H9 (cell line): ENCODE data around the gene KDM5B. TPM values are rescaled to one million over a fixed set of nuclear protein-coding genes. Genes with fewer than 3 reads are reported as not detected.

Experiments
- DNase-seq: peaks from one replicate; pipeline ENCODE4 v3.0.0-alpha.2; 2017
- H2AFZ ChIP-seq: one replicate; pipeline ENCODE4 v1.6.1; 2013; ENCODE audit warnings: mild to moderate bottlenecking, low read length, control low read depth, moderate library complexity
- H2AK5ac ChIP-seq: 2 replicates; pipeline ENCODE4 v1.6.1; 2013; ENCODE audit warnings: low read length, control low read depth, mixed read lengths; ENCODE audit not compliant: insufficient read length
- H2BK120ac ChIP-seq: one replicate; pipeline ENCODE4 v1.6.1; 2013; ENCODE audit warnings: low read depth, mild to moderate bottlenecking, low read length, control low read depth, inconsistent platforms; ENCODE audit not compliant: poor library complexity, severe bottlenecking
- H2BK12ac ChIP-seq: 2 replicates; pipeline ENCODE4 v1.6.1; 2013; ENCODE audit warnings: low read length, control low read depth, mixed read lengths, low read depth; ENCODE audit not compliant: insufficient read length
- H2BK15ac ChIP-seq: 2 replicates; pipeline ENCODE4 v1.6.1; 2013; ENCODE audit warnings: low read depth, low read length, control low read depth
- H2BK20ac ChIP-seq: one replicate; pipeline ENCODE4 v1.6.1; 2013; ENCODE audit warnings: low read depth, mild to moderate bottlenecking, low read length, control low read depth, inconsistent platforms; ENCODE audit not compliant: poor library complexity, severe bottlenecking
- H2BK5ac ChIP-seq: 2 replicates; pipeline ENCODE4 v1.6.1; 2013; ENCODE audit warnings: low read length, control low read depth, mixed read lengths; ENCODE audit not compliant: insufficient read length
- H3K14ac ChIP-seq: 2 replicates; pipeline ENCODE4 v1.6.1; 2013; ENCODE audit warnings: low read length, control low read depth; ENCODE audit not compliant: insufficient read depth
- H3K18ac ChIP-seq: 2 replicates; pipeline ENCODE4 v1.6.1; 2013; ENCODE audit warnings: low read depth, mild to moderate bottlenecking, mixed read lengths, low read length, control low read depth; ENCODE audit not compliant: insufficient read length
- H3K23ac ChIP-seq: 2 replicates; pipeline ENCODE4 v1.6.1; 2013; ENCODE audit warnings: low read length, control low read depth, mixed read lengths, low read depth; ENCODE audit not compliant: insufficient read length
- H3K23me2 ChIP-seq: 2 replicates; pipeline ENCODE4 v1.6.1; 2013; ENCODE audit warnings: low read depth, mild to moderate bottlenecking, mixed read lengths, low read length, control low read depth; ENCODE audit not compliant: insufficient read length, poor library complexity, severe bottlenecking
- H3K27ac ChIP-seq: 2 replicates; pipeline ENCODE4 v1.5.1; 2013; ENCODE audit warnings: low read length, control low read depth, mixed read lengths, low read depth; ENCODE audit not compliant: insufficient read length
- H3K27me3 ChIP-seq: 2 replicates; pipeline ENCODE4 v1.6.1; 2013; ENCODE audit warnings: low read length, control low read depth, inconsistent platforms; ENCODE audit not compliant: insufficient read depth
- H3K4ac ChIP-seq: 2 replicates; pipeline ENCODE4 v1.6.1; 2013; ENCODE audit warnings: low read depth, mild to moderate bottlenecking, control low read depth, inconsistent platforms, low read length, moderate library complexity
- H3K4me1 ChIP-seq: 2 replicates; pipeline ENCODE4 v1.6.1; 2013; ENCODE audit warnings: low read length, control low read depth, inconsistent platforms; ENCODE audit not compliant: insufficient read depth
- H3K4me2 ChIP-seq: 2 replicates; pipeline ENCODE4 v1.6.1; 2013; ENCODE audit warnings: low read length, control low read depth, mixed read lengths; ENCODE audit not compliant: insufficient read length, insufficient read depth
- H3K56ac ChIP-seq: 2 replicates; pipeline ENCODE4 v1.6.1; 2013; ENCODE audit warnings: low read depth, mild to moderate bottlenecking, mixed read lengths, low read length, control low read depth; ENCODE audit not compliant: insufficient read length
- H3K79me1 ChIP-seq: 2 replicates; pipeline ENCODE4 v1.6.1; 2013; ENCODE audit warnings: low read depth, mild to moderate bottlenecking, moderate library complexity, low read length, control low read depth, inconsistent platforms; ENCODE audit not compliant: insufficient read depth, poor library complexity, severe bottlenecking
- H3K79me2 ChIP-seq: 2 replicates; pipeline ENCODE4 v1.6.1; 2013; ENCODE audit warnings: low read length, control low read depth, inconsistent platforms; ENCODE audit not compliant: insufficient read depth
- H3K9ac ChIP-seq: 2 replicates; pipeline ENCODE4 v1.6.1; 2013; ENCODE audit warnings: low read length, control low read depth, mixed read lengths; ENCODE audit not compliant: insufficient read length; ENCODE audit errors: extremely low read depth
- H3K9me3 ChIP-seq: one replicate; pipeline ENCODE4 v1.6.1; 2013; ENCODE audit warnings: low read depth, low read length, inconsistent platforms; ENCODE audit not compliant: control insufficient read depth
- H3T11ph ChIP-seq: one replicate; pipeline ENCODE4 v1.6.1; 2013; ENCODE audit warnings: mild to moderate bottlenecking, low read length, control low read depth, inconsistent platforms
- H4K20me1 ChIP-seq: one replicate; pipeline ENCODE4 v1.6.1; 2013; ENCODE audit not compliant: control insufficient read depth, insufficient read length, insufficient read depth
- H4K5ac ChIP-seq: 2 replicates; pipeline ENCODE4 v1.6.1; 2013; ENCODE audit warnings: low read depth, mild to moderate bottlenecking, mixed read lengths, low read length, control low read depth; ENCODE audit not compliant: insufficient read length
- H4K8ac ChIP-seq: replicated peaks from 2 replicates; pipeline ENCODE4 v1.6.1; 2013; ENCODE audit warnings: low read length, control low read depth, mixed read lengths, low read depth; ENCODE audit not compliant: insufficient read length
- H4K91ac ChIP-seq: 2 replicates; pipeline ENCODE4 v1.6.1; 2013; ENCODE audit warnings: low read depth, mild to moderate bottlenecking, moderate library complexity, mixed read lengths, low read length, control low read depth; ENCODE audit not compliant: insufficient read length
- H3K27ac Mint-ChIP-seq, 3 experiments: 2 replicates in 2 of 3; 3 replicates in 1 of 3; pipeline ENCODE4 v1.8.0; 2020 to 2021; ENCODE audit warnings: mixed read lengths in 3 of 3, mild to moderate bottlenecking in 1 of 3, moderate library complexity in 1 of 3
- H3K27me3 Mint-ChIP-seq: 2 replicates; pipeline ENCODE4 v1.8.0; 2021; ENCODE audit warnings: low read depth, mild to moderate bottlenecking, moderate library complexity, mixed read lengths
- H3K36me3 Mint-ChIP-seq, 3 experiments: 2 replicates in 2 of 3; 3 replicates in 1 of 3; pipeline ENCODE4 v1.8.0; 2020 to 2021; ENCODE audit warnings: low read depth in 3 of 3, mixed read lengths in 3 of 3; ENCODE audit not compliant: insufficient read depth in 1 of 3
- H3K4me1 Mint-ChIP-seq, 2 experiments: 2 replicates each; pipeline ENCODE4 v1.8.0; 2020; ENCODE audit warnings: mixed read lengths in 2 of 2
- H3K4me3 Mint-ChIP-seq, 2 experiments: 2 replicates in 1 of 2; 3 replicates in 1 of 2; pipeline ENCODE4 v1.8.0; 2020 to 2021; ENCODE audit warnings: mild to moderate bottlenecking in 2 of 2, mixed read lengths in 2 of 2, moderate library complexity in 1 of 2
- H3K9me3 Mint-ChIP-seq, 2 experiments: 2 replicates in 1 of 2; 3 replicates in 1 of 2; pipeline ENCODE4 v1.8.0; 2020; ENCODE audit warnings: mild to moderate bottlenecking in 2 of 2, mixed read lengths in 2 of 2, moderate library complexity in 1 of 2
- WGBS: extraction: QIAGEN DNeasy Blood & Tissue Kit; methylation state at CpG from one replicate; pipeline ENCODE4 v1.1.7; 2013; ENCODE audit warnings: missing lambda C conversion rate, low lambda C conversion rate, mixed read lengths; ENCODE audit not compliant: insufficient read length; ENCODE audit errors: extremely low coverage; 5-methylcytosine and 5-hydroxymethylcytosine counted together
- total RNA-seq: library from RNA; stranded (reverse); gene quantifications from 2 replicates; pipeline ENCODE4 v1.2.1, GENCODE V29; 2021
- TF ChIP-seq, protein P1 (sequence below): fragments of 200-600 bp; sonication (generic); conservative IDR thresholded peaks from 3 replicates; pipeline ENCODE4 v1.8.0; 2021; ENCODE audit warnings: antibody characterized with exemption, mild to moderate bottlenecking

KDM5B gene
- total RNA-seq, 1 experiment from 2014 or later, result 210 TPM

DNA sequence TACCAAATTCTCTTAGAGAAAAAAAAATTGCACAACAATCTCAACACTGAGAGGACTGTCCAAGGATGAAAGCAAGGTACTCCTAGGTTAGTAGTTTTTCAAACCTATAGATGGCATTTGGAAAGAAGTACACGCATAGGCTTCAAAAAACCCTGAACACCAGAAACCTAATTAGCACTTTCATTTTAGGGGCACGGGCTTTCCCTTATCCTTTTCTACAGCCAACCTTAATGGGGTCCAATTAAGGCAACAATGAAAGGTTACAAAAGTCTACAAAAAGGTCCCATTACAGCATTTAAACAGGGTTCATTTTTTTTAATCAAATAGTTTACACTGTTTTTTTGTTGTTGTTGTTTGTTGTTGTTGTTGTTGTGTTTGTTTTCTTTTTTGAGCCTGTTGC, 6.2 kb downstream of the KDM5B start:
- no peak overlapping the region for H2BK12ac ChIP-seq
- H4K8ac ChIP-seq, result no peak overlapping the region
- H3K9ac ChIP-seq, result no peak overlapping the region
- no peak overlapping the region for H4K5ac ChIP-seq
- H3K79me1 ChIP-seq, result no peaks in the 10 kb centered on the region
- H3K14ac ChIP-seq, result no peak overlapping the region
- no peak overlapping the region for H3T11ph ChIP-seq
- H3K27ac ChIP-seq, result no peak overlapping the region
- H2AK5ac ChIP-seq, result no peak overlapping the region
- H2AFZ ChIP-seq, result no peak overlapping the region
- H3K18ac ChIP-seq, result no peak overlapping the region
- no peak overlapping the region for H3K4me2 ChIP-seq
- Mint-ChIP-seq H3K9me3 (no peaks in the 10 kb centered on the region; a peak in 1 of 5 replicates), H3K4me3 (no peak overlapping the region), H3K4me1 (peaks cover 52 to 56% of the 10 kb centered on the region in 2 experiments), H3K36me3 (peaks cover 13 to 26% (median 22%) of the 10 kb centered on the region in 3 experiments), H3K27me3 (no peaks in the 10 kb centered on the region), H3K27ac (no peak overlapping the region)
- H3K4ac ChIP-seq, result no peak overlapping the region
- H4K20me1 ChIP-seq, result no peaks in the 10 kb centered on the region
- H3K4me1 ChIP-seq, result peaks cover 2% of the 10 kb centered on the region; the same call in 1 of the 2 replicates
- H3K56ac ChIP-seq, result no peak overlapping the region
- H2BK5ac ChIP-seq, result no peak overlapping the region
- H2BK15ac ChIP-seq, result no peak overlapping the region
- DNase-seq, result no peak
- TF ChIP-seq, protein P1, sequence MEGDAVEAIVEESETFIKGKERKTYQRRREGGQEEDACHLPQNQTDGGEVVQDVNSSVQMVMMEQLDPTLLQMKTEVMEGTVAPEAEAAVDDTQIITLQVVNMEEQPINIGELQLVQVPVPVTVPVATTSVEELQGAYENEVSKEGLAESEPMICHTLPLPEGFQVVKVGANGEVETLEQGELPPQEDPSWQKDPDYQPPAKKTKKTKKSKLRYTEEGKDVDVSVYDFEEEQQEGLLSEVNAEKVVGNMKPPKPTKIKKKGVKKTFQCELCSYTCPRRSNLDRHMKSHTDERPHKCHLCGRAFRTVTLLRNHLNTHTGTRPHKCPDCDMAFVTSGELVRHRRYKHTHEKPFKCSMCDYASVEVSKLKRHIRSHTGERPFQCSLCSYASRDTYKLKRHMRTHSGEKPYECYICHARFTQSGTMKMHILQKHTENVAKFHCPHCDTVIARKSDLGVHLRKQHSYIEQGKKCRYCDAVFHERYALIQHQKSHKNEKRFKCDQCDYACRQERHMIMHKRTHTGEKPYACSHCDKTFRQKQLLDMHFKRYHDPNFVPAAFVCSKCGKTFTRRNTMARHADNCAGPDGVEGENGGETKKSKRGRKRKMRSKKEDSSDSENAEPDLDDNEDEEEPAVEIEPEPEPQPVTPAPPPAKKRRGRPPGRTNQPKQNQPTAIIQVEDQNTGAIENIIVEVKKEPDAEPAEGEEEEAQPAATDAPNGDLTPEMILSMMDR, result no peak
- WGBS, result no CpG with 5 or more reads among the region's 2 CpGs
- peaks cover 85% of the 10 kb centered on the region for H3K79me2 ChIP-seq
- peaks cover 11% of the 10 kb centered on the region for H3K23me2 ChIP-seq
- H3K27me3 ChIP-seq, result no peaks in the 10 kb centered on the region
- H4K91ac ChIP-seq, result no peak overlapping the region
- no peaks in the 10 kb centered on the region for H3K9me3 ChIP-seq
- no peak overlapping the region for H2BK20ac ChIP-seq
- H2BK120ac ChIP-seq, result no peak overlapping the region
- H3K23ac ChIP-seq, result no peak overlapping the region
